Amniotic epithelial cell (primary cell): ENCODE measurements around the gene TMEM109.

Experiments used
- DNase-seq: peaks from one replicate; pipeline ENCODE4 v3.0.0-alpha.2; 2010; ENCODE audit warnings: low read depth

The TMEM109 gene

DNA sequence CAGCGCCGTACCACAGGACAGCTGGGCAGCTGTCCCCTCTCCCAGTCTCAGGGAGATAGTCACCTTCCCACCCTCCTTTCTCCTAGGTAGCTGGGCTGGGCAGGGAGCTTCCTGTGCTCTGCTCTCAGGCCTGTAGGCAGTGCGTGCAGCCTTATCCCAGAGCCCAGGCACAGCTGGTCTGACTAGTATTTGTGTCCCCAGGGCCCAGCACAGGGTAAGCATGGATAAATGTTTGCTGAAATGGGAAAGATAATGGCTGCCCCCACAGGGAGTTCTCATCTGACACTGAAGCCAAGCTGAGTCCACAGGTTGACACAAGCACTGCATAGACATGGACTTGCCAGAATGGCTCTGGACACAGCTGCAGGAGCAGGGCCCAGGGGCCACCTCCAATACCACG is 28.3 kb downstream of the TMEM109 start:
- no peak for DNase-seq

GRCh38 chr11:60942970-60943565 is 29.1 kb downstream of the TMEM109 start:
- DNase-seq: peak; percentile 43

DNA sequence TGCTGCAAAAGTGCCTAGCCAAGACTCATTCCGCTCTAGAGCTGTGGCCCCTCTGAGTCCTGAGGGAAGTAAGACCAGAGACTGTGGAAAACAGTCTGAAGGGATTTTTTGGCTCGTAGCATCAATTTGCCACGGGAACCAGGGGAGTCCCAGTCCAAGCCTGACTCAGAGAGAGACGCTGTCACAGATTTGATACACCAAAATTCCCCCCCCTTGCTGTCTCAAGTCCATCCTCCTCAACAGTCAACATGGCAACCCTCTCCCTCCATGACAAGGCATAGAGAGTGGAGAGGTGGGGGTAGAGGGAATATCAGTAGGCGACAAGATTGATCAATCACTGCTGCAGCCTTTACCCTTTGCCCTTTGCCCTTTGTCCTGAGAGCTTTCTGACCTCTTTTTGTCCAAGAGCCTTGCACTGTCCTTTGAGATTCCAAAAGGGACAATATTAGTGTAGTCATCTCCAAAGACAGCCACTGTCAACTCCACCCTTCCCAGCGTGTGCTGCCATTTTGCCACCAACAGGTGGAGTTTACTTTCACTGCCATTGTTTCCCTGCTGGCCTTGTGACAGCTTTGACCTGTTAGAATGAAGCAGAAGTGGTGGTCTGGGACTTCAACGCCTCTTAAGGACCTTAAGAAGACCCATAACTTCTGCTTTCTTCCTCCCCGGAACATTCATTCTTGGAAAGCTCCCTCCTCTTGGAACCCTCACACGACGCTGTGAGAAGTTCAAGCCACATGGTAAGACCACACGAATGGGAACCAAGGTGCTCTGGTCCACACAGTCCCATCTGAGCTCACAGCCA is 30.7 kb downstream of the TMEM109 start:
- DNase-seq: no peak

DNA sequence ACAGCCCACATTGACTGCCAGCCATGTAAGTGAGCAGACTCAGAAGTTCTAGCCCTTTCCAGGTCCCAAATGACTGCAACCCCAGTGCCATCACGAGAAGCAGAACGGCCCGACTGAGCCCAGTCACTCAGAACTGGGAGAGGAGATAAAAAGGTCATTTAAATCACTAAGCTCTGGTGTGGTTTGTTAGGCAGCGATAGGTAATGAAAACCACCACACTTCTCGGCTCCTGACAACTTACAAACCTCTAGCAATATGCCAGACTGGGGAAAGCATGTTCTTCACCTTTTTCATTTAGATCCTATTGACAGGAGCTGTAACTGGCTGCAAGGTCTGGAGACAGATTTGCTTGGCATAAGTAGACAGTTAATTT is 31.3 kb downstream of the TMEM109 start:
- DNase-seq: no peak

GRCh38 chr11:60946601-60947264 is 32.8 kb downstream of the TMEM109 start:
- no peak for DNase-seq

DNA sequence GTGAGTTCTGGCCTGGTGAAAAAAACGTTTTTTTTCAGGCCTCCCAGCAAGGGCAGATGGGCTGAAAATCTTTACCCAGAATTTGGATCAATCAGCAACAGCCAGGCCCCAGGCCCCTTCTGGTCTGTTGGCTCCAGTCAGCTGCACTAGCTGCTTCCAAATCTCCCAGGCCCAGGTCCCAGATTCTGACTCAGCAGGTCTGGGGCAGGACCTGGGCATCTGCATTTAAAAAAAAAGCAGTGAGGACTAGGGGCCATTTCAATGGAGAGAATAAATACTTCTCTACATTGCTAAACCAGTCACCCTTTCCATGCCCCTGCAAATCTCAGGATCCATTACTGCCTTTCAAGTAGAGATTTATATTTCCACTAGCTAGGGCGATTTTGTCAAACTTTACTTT is 33.7 kb downstream of the TMEM109 start:
- no peak for DNase-seq

DNA sequence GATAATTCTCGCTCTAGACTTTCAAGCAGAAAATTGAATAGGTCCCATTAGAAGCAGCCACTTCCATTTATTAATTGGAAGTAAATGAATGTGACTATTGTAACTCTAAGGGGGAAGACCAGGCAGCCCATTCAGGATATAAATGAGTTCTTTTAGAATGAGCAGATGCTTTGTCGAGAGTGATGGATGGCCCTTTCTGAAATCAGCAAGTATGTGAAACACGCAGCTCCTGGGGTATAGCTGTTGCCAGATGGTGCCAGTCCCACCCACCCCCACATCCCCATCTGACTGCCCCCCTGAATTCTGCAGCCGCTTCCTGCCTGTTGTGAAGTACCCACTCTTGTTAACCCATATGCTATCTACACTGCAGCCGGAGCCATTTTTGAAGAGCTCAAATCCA is 34.3 kb downstream of the TMEM109 start:
- peak; percentile 64 for DNase-seq

- no peak for DNase-seq
These were observed 36.1 kb downstream of the TMEM109 start for GRCh38 chr11:60950024-60950423.

DNA sequence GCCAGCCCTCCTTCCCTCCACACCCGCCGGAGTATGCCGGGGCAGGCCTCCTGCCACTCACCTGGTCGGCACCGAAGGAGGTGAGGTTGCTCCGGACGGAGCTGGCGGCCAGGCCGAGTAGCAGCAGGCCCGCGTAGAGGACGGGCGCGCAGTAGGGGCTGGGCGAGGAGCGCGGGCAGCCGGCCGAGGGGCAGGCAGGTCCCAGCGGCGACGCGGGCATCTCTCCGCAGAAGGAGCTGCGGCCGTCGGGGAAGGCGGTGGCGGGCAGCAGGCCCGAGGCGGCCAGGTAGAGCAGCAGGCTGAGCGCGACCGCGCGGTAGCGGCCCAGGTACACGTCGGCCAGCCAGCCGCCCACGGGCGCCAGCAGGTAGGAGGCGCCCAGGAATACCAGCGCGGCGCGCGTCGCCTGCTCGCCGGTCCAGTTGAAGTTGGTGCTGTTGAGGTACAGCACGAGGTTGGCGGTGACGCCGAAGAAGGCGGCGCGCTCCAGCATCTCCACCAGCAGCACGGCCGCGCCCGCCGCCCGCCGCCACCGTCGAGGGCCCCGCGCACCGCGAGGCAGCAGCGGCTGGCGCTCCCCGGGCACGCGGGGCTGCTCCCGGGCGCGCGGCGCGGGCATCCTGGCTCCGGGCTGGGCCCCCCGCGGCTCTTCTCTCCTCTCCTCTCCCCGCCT is 37.1 kb downstream of the TMEM109 start:
- no peak for DNase-seq

GRCh38 chr11:60951606-60951903 is 37.6 kb downstream of the TMEM109 start:
- no peak for DNase-seq

DNA sequence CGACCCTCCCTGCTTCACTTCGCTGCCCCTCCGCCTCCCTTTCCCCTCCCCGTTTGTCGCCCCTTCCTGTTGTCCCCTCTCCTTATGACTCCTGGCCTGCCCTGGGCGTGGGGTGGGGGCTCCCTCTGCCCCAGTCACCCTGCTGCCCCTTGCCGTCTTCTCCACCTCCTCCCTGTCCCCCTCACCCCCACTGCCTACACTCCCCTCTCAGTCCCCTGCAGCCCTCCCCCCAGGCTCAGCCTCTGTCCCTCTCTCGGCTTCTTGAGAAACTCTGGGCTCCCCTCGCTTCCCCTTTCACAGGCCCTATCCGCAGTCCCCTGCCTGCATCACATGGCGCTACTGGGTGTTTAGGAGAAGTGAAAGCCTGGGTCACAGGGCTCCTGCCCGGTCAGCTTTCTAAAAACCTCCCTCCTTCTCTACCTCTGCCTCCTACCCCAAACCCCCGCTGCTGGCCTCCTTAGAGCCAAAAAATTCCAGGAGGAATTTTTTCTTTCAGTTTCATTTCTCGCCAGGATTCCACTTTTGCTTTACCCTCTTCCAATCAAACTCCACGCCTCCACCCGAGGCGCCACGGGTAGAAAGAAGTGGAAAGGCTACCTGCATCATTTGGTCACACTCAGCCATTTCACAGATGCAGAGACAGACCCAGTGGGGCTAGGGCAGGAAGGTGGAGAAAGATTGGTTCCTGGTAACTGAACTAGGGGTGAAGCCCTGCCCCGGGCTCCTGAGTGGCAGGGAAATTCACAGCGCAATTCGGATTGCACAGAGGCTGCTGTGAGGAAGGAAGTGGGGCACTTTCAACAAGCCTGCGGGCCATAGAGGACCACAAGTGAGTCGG is 38.2 kb downstream of the TMEM109 start, which contains the start of gene SLC15A3:
Gene SLC15A3, minus strand, starts transcription at position 273 of the 838 bp plus-strand sequence. CDS start 625 bp downstream, outside the sequence.
- DNase-seq: peak; percentile 38

DNA sequence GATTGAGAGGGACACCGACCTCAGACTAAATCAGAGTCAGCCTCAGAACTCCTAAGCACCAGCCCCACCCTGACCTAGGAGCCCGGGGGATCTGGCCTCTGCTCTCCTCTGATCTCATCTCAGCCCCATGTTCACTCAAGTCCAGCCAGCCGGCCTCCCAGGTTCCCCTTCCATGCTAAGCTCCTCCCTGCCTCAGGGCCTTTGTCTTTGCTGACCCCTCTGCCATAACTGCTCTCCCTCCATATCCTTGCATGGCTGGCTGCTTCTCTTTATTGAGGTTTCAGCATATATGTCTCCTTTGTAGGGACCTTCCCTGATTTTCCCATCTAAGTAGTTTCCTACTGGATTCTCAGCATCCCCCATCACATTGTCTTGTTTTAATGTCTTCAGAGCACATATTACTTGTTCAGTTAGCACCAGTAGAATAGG is 38.8 kb downstream of the TMEM109 start:
- no peak for DNase-seq

GRCh38 chr11:60953781-60954180 is 39.8 kb downstream of the TMEM109 start:
- peak; percentile 29 for DNase-seq

GRCh38 chr11:60954421-60954820 is 40.5 kb downstream of the TMEM109 start:
- no peak for DNase-seq

GRCh38 chr11:60955571-60955970 is 41.6 kb downstream of the TMEM109 start:
- no peak for DNase-seq

- DNase-seq: peak; percentile 79
These were observed 43.2 kb downstream of the TMEM109 start for GRCh38 chr11:60957188-60957587.

GRCh38 chr11:60959431-60959830 is 45.5 kb downstream of the TMEM109 start:
- DNase-seq: no peak

- no peak for DNase-seq
These were observed 46.4 kb downstream of the TMEM109 start for GRCh38 chr11:60960405-60960804.

GRCh38 chr11:60964801-60965200 is 50.8 kb downstream of the TMEM109 start:
- DNase-seq: no peak

DNA sequence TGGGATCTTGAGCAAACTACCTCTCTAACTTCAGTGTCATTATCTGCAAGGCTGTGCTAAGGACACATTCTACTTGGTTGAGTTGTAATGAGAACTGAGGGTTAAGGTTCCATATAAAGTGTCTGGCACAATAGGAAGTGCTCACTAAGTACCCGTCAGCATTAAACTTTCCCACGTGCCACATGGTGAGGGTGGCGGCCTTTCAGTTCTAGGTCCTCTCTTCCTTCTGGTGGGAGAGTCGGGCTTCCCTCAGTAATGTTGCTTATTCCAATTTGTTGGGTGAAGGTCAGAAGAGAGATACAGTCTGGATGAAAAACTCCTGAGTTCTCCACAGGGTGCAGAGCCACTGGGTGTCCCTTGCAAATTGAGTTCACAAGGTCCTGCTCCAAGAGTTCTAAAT is 52.9 kb downstream of the TMEM109 start:
- no peak for DNase-seq

DNA sequence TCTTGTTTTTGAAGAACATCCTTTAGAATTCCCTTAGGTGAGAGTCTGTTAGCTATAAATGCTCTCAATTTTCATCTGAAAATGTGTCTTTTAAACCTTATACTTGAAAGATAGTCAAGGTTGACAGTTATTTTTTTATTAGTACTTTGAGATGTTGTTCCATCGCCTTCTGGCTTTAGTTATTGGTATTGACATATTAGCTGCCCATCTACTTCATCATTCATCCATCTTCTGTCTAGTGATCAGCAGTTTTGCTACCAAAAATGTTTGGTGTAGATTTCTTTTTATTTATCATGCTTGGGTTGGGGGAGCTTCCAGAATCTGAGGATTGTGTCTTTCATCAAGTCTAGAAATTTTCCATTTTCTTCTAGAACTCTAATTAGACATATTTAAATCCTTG is 54.3 kb downstream of the TMEM109 start:
- DNase-seq: no peak

- peak; percentile 23 for DNase-seq
These were observed 56.4 kb downstream of the TMEM109 start for GRCh38 chr11:60970369-60970774.
